Measurements from ENCODE around the gene GNAZ.

The GNAZ gene

GRCh38 chr22:23089010-23089409, 18.7 kb downstream of the GNAZ start:
- no peak overlapping the region for H3K27ac ChIP-seq (ENCODE audit: low read depth, low read length, severe bottlenecking)
- H3K4me3 ChIP-seq (ENCODE audit: extremely low read depth, insufficient read depth, low read length, poor library complexity, severe bottlenecking), result no peak overlapping the region
- H3K36me3 ChIP-seq (ENCODE audit: control insufficient read depth, insufficient read depth, low read length), result no peaks in the 10 kb centered on the region
- WGBS, 2 experiments (ENCODE audit: insufficient coverage in 2 of 2), result 94% methylated on average over 7 to 9 of the region's 10 CpGs
- no peaks in the 10 kb centered on the region for H3K9me3 ChIP-seq (ENCODE audit: control insufficient read depth, low read length)
- peaks cover 5% of the 10 kb centered on the region for H3K4me1 ChIP-seq (ENCODE audit: control insufficient read depth, insufficient read depth, low read length, poor library complexity, severe bottlenecking)

GRCh38 chr22:23089633-23090456, 19.5 kb downstream of the GNAZ start:
- Histone ChIP-seq H3K36me3 (ENCODE audit: control insufficient read depth, insufficient read depth, low read length) (no peaks in the 10 kb centered on the region), H3K27ac (ENCODE audit: low read depth, low read length, severe bottlenecking) (no peak overlapping the region), H3K9me3 (ENCODE audit: control insufficient read depth, low read length) (no peaks in the 10 kb centered on the region), H3K4me3 (ENCODE audit: extremely low read depth, insufficient read depth, low read length, poor library complexity, severe bottlenecking) (no peak overlapping the region), H3K4me1 (ENCODE audit: control insufficient read depth, insufficient read depth, low read length, poor library complexity, severe bottlenecking) (peaks cover 5% of the 10 kb centered on the region)
- WGBS, 2 experiments (ENCODE audit: insufficient coverage in 2 of 2), result 85 to 90% methylated on average over 9 to 14 of the region's 14 CpGs

- no peak overlapping the region for H3K4me3 ChIP-seq (ENCODE audit: extremely low read depth, insufficient read depth, low read length, poor library complexity, severe bottlenecking)
- H3K27ac ChIP-seq (ENCODE audit: low read depth, low read length, severe bottlenecking), result no peak overlapping the region
- no peaks in the 10 kb centered on the region for H3K36me3 ChIP-seq (ENCODE audit: control insufficient read depth, insufficient read depth, low read length)
- no peaks in the 10 kb centered on the region for H3K9me3 ChIP-seq (ENCODE audit: control insufficient read depth, low read length)
- H3K4me1 ChIP-seq (ENCODE audit: control insufficient read depth, insufficient read depth, low read length, poor library complexity, severe bottlenecking), result peaks cover 5% of the 10 kb centered on the region
- WGBS, 2 experiments (ENCODE audit: insufficient coverage in 2 of 2), result 82 to 85% methylated on average over 3 of the region's 3 CpGs
These were observed 20.1 kb downstream of the GNAZ start for GRCh38 chr22:23090457-23090835.

- Histone ChIP-seq H3K4me1 (ENCODE audit: control insufficient read depth, insufficient read depth, low read length, poor library complexity, severe bottlenecking) (peaks cover 5% of the 10 kb centered on the region), H3K9me3 (ENCODE audit: control insufficient read depth, low read length) (no peaks in the 10 kb centered on the region), H3K4me3 (ENCODE audit: extremely low read depth, insufficient read depth, low read length, poor library complexity, severe bottlenecking) (no peak overlapping the region), H3K27ac (ENCODE audit: low read depth, low read length, severe bottlenecking) (no peak overlapping the region), H3K36me3 (ENCODE audit: control insufficient read depth, insufficient read depth, low read length) (no peaks in the 10 kb centered on the region)
- 80% methylated on average over 2 of the region's 2 CpGs; no CpG with 5 or more reads in 1 of the 2 experiments for WGBS, 2 experiments (ENCODE audit: insufficient coverage in 2 of 2)
These were observed 21.4 kb downstream of the GNAZ start for GRCh38 chr22:23091760-23092159.

- H3K36me3 ChIP-seq (ENCODE audit: control insufficient read depth, insufficient read depth, low read length), result no peaks in the 10 kb centered on the region
- peaks cover 5% of the 10 kb centered on the region for H3K4me1 ChIP-seq (ENCODE audit: control insufficient read depth, insufficient read depth, low read length, poor library complexity, severe bottlenecking)
- no peak overlapping the region for H3K4me3 ChIP-seq (ENCODE audit: extremely low read depth, insufficient read depth, low read length, poor library complexity, severe bottlenecking)
- H3K27ac ChIP-seq (ENCODE audit: low read depth, low read length, severe bottlenecking), result no peak overlapping the region
- 80 to 89% methylated on average over 9 to 11 of the region's 13 CpGs for WGBS, 2 experiments (ENCODE audit: insufficient coverage in 2 of 2)
- no peaks in the 10 kb centered on the region for H3K9me3 ChIP-seq (ENCODE audit: control insufficient read depth, low read length)
These were observed 22.1 kb downstream of the GNAZ start for GRCh38 chr22:23092217-23092955.

- Histone ChIP-seq H3K36me3 (ENCODE audit: control insufficient read depth, insufficient read depth, low read length) (no peaks in the 10 kb centered on the region), H3K27ac (ENCODE audit: low read depth, low read length, severe bottlenecking) (no peak overlapping the region), H3K9me3 (ENCODE audit: control insufficient read depth, low read length) (no peaks in the 10 kb centered on the region), H3K4me3 (ENCODE audit: extremely low read depth, insufficient read depth, low read length, poor library complexity, severe bottlenecking) (no peak overlapping the region), H3K4me1 (ENCODE audit: control insufficient read depth, insufficient read depth, low read length, poor library complexity, severe bottlenecking) (peaks cover 4% of the 10 kb centered on the region)
- 87 to 89% methylated on average over 12 of the region's 14 CpGs for WGBS, 2 experiments (ENCODE audit: insufficient coverage in 2 of 2)
These were observed 22.9 kb downstream of the GNAZ start for GRCh38 chr22:23093051-23093788.

GRCh38 chr22:23094260-23094659, 23.9 kb downstream of the GNAZ start:
- no peaks in the 10 kb centered on the region for H3K9me3 ChIP-seq (ENCODE audit: control insufficient read depth, low read length)
- 80 to 85% methylated on average over 7 to 8 of the region's 9 CpGs for WGBS, 2 experiments (ENCODE audit: insufficient coverage in 2 of 2)
- H3K36me3 ChIP-seq (ENCODE audit: control insufficient read depth, insufficient read depth, low read length), result no peaks in the 10 kb centered on the region
- no peak overlapping the region for H3K4me3 ChIP-seq (ENCODE audit: extremely low read depth, insufficient read depth, low read length, poor library complexity, severe bottlenecking)
- H3K4me1 ChIP-seq (ENCODE audit: control insufficient read depth, insufficient read depth, low read length, poor library complexity, severe bottlenecking), result no peaks in the 10 kb centered on the region
- no peak overlapping the region for H3K27ac ChIP-seq (ENCODE audit: low read depth, low read length, severe bottlenecking)

GRCh38 chr22:23094695-23095681, 24.7 kb downstream of the GNAZ start:
- no peak overlapping the region for H3K27ac ChIP-seq (ENCODE audit: low read depth, low read length, severe bottlenecking)
- H3K9me3 ChIP-seq (ENCODE audit: control insufficient read depth, low read length), result no peaks in the 10 kb centered on the region
- 82 to 87% methylated on average over 27 to 29 of the region's 31 CpGs for WGBS, 2 experiments (ENCODE audit: insufficient coverage in 2 of 2)
- no peak overlapping the region for H3K4me3 ChIP-seq (ENCODE audit: extremely low read depth, insufficient read depth, low read length, poor library complexity, severe bottlenecking)
- H3K36me3 ChIP-seq (ENCODE audit: control insufficient read depth, insufficient read depth, low read length), result no peaks in the 10 kb centered on the region
- no peaks in the 10 kb centered on the region for H3K4me1 ChIP-seq (ENCODE audit: control insufficient read depth, insufficient read depth, low read length, poor library complexity, severe bottlenecking)

- no peaks in the 10 kb centered on the region for H3K4me1 ChIP-seq (ENCODE audit: control insufficient read depth, insufficient read depth, low read length, poor library complexity, severe bottlenecking)
- H3K9me3 ChIP-seq (ENCODE audit: control insufficient read depth, low read length), result no peaks in the 10 kb centered on the region
- no peaks in the 10 kb centered on the region for H3K36me3 ChIP-seq (ENCODE audit: control insufficient read depth, insufficient read depth, low read length)
- WGBS, 2 experiments (ENCODE audit: insufficient coverage in 2 of 2), result 92 to 94% methylated on average over 40 to 45 of the region's 45 CpGs
- H3K27ac ChIP-seq (ENCODE audit: low read depth, low read length, severe bottlenecking), result no peak overlapping the region
- H3K4me3 ChIP-seq (ENCODE audit: extremely low read depth, insufficient read depth, low read length, poor library complexity, severe bottlenecking), result no peak overlapping the region
These were observed 25.5 kb downstream of the GNAZ start for GRCh38 chr22:23095733-23096342.
